DOHH2 (cell line): ENCODE measurements around the gene DGKZ.
"Not testable (repeated sequence)": the region's sequence is repeated elsewhere in the genome, so short reads cannot be mapped to it uniquely, and the experiment has no call there.

Experiments used
- H3F3A ChIP-seq: fragments of 200-600 bp; sonication (generic), shearing (Covaris generic); 2 replicates; pipeline ENCODE4 v1.6.0; 2016; ENCODE audit warnings: antibody characterized with exemption, mild to moderate bottlenecking; ENCODE audit not compliant: control insufficient read depth, insufficient read depth
- H3K27ac ChIP-seq: fragments of 200-600 bp; sonication (generic); 2 replicates; pipeline ENCODE4 v1.5.1; 2014; ENCODE audit warnings: low read depth, mild to moderate bottlenecking, low read length, moderate library complexity
- H3K27me3 ChIP-seq: fragments of 200-600 bp; sonication (generic); 2 replicates; pipeline ENCODE4 v1.6.1; 2014; ENCODE audit warnings: mild to moderate bottlenecking, low read length, mixed read lengths; ENCODE audit not compliant: control insufficient read depth
- H3K36me3 ChIP-seq: fragments of 200-600 bp; sonication (generic); 2 replicates; pipeline ENCODE4 v1.6.1; 2014; ENCODE audit warnings: mild to moderate bottlenecking, low read length, moderate library complexity, mixed read lengths; ENCODE audit not compliant: control insufficient read depth
- H3K4me1 ChIP-seq: fragments of 200-600 bp; sonication (generic); 2 replicates; pipeline ENCODE4 v1.6.1; 2014; ENCODE audit warnings: mild to moderate bottlenecking, low read length, mixed read lengths; ENCODE audit not compliant: control insufficient read depth
- H3K4me2 ChIP-seq: fragments of 200-600 bp; sonication (generic); 2 replicates; pipeline ENCODE4 v1.6.0; 2014; ENCODE audit warnings: mild to moderate bottlenecking, low read length, moderate library complexity
- H3K4me3 ChIP-seq: fragments of 200-600 bp; sonication (generic); 2 replicates; pipeline ENCODE4 v1.5.1; 2014; ENCODE audit warnings: mild to moderate bottlenecking, low read length, mixed read lengths
- H3K79me2 ChIP-seq: fragments of 200-600 bp; sonication (generic); 2 replicates; pipeline ENCODE4 v1.6.1; 2014; ENCODE audit warnings: mild to moderate bottlenecking, low read length, mixed read lengths; ENCODE audit not compliant: control insufficient read depth
- H3K9me2 ChIP-seq: fragments of 200-600 bp; sonication (generic); replicated peaks from 2 replicates; pipeline ENCODE4 v1.6.1; 2014; ENCODE audit warnings: mild to moderate bottlenecking, low read length, mixed read lengths; ENCODE audit not compliant: control insufficient read depth
- H3K9me3 ChIP-seq: fragments of 200-600 bp; sonication (generic); 2 replicates; pipeline ENCODE4 v1.6.1; 2014; ENCODE audit warnings: antibody characterized with exemption, low read length, mixed read lengths; ENCODE audit not compliant: control insufficient read depth, insufficient read depth
- H4K20me1 ChIP-seq: fragments of 200-600 bp; sonication (generic); 2 replicates; pipeline ENCODE4 v1.6.0; 2014; ENCODE audit warnings: low read depth, mild to moderate bottlenecking, antibody characterized with exemption, low read length, moderate library complexity; ENCODE audit not compliant: control insufficient read depth, insufficient read depth
- CTCF ChIP-seq: fragments of 200-600 bp; sonication (generic); IDR thresholded peaks from one replicate; pipeline ENCODE4 v1.5.1; 2014; ENCODE audit warnings: antibody characterized with exemption, mild to moderate bottlenecking, low read depth, low read length; ENCODE audit not compliant: poor library complexity, severe bottlenecking
- EZH2phosphoT487 ChIP-seq: fragments of 200-600 bp; sonication (generic); IDR thresholded peaks from 2 replicates; pipeline ENCODE4 v1.6.1; 2017; ENCODE audit warnings: borderline replicate concordance, mild to moderate bottlenecking, antibody characterized with exemption, low read length, moderate library complexity, mixed read lengths

Gene DGKZ

GRCh38 chr11:46372086-46372485, 24.8 kb downstream of the DGKZ start:
- Histone ChIP-seq H3K27me3 (no peaks in the 10 kb centered on the region), H3K9me3 (no peaks in the 10 kb centered on the region), H3K4me2 (no peak overlapping the region), H4K20me1 (0 out of 2 replicates have a peak, but pooled peaks cover 6% of the 10 kb centered on the region), H3K4me1 (peaks cover 5% of the 10 kb centered on the region; the same call in 1 of the 2 replicates), H3K36me3 (peaks cover 41% of the 10 kb centered on the region), H3K9me2 (no peaks in the 10 kb centered on the region), H3K79me2 (no peaks in the 10 kb centered on the region), H3F3A (no peaks in the 10 kb centered on the region), H3K27ac (no peak overlapping the region), H3K4me3 (no peak overlapping the region)
- TF ChIP-seq EZH2phosphoT487: no peak
- no peak for TF ChIP-seq CTCF

- H3K4me1 ChIP-seq, H3K27ac ChIP-seq, H4K20me1 ChIP-seq, H3K9me2 ChIP-seq, H3K4me2 ChIP-seq, H3K27me3 ChIP-seq, H3K4me3 ChIP-seq, H3F3A ChIP-seq, H3K79me2 ChIP-seq, H3K9me3 ChIP-seq: not testable (repeated sequence)
- H3K36me3 ChIP-seq: peaks cover 44% of the 10 kb centered on the region
These were observed 25.2 kb downstream of the DGKZ start for GRCh38 chr11:46372501-46372900.

- H3K36me3 ChIP-seq: peaks cover 35% of the 10 kb centered on the region
- H3F3A ChIP-seq: no peaks in the 10 kb centered on the region
- TF ChIP-seq CTCF (no peak), EZH2phosphoT487 (no peak)
- H3K4me2 ChIP-seq: no peak overlapping the region
- H3K79me2 ChIP-seq: no peaks in the 10 kb centered on the region
- H3K4me1 ChIP-seq: peaks cover 3% of the 10 kb centered on the region; the same call in 1 of the 2 replicates
- no peaks in the 10 kb centered on the region for H3K9me3 ChIP-seq
- H4K20me1 ChIP-seq: no peaks in the 10 kb centered on the region; the same call in 1 of the 2 replicates
- no peak overlapping the region for H3K27ac ChIP-seq
- no peak overlapping the region for H3K4me3 ChIP-seq
- no peaks in the 10 kb centered on the region for H3K27me3 ChIP-seq
- H3K9me2 ChIP-seq: no peaks in the 10 kb centered on the region
These were observed 26.8 kb downstream of the DGKZ start for GRCh38 chr11:46373787-46374740.

GRCh38 chr11:46374815-46375214, 27.6 kb downstream of the DGKZ start:
- H3F3A ChIP-seq: no peaks in the 10 kb centered on the region
- H3K9me2 ChIP-seq: no peaks in the 10 kb centered on the region
- no peaks in the 10 kb centered on the region; the same call in 1 of the 2 replicates for H4K20me1 ChIP-seq
- no peaks in the 10 kb centered on the region for H3K4me1 ChIP-seq
- TF ChIP-seq CTCF (no peak), EZH2phosphoT487 (no peak)
- H3K9me3 ChIP-seq: no peaks in the 10 kb centered on the region
- peaks cover 27% of the 10 kb centered on the region for H3K36me3 ChIP-seq
- H3K79me2 ChIP-seq: no peaks in the 10 kb centered on the region
- no peak overlapping the region for H3K4me2 ChIP-seq
- H3K27me3 ChIP-seq: no peaks in the 10 kb centered on the region
- H3K27ac ChIP-seq: no peak overlapping the region
- H3K4me3 ChIP-seq: no peak overlapping the region
